OCI-LY1 (cell line): Measurements from ENCODE around the gene TTC28.

Experiments
- EZH2 ChIP-seq: fragments of 200-600 bp; sonication (generic), shearing (Covaris generic); IDR thresholded peaks from 2 replicates; pipeline ENCODE4 v1.8.0; 2017; ENCODE audit warnings: borderline replicate concordance, mixed run types, mild to moderate bottlenecking, antibody characterized with exemption, low read length, moderate library complexity, mixed read lengths
- TF ChIP-seq, protein P1 (sequence below): fragments of 200-600 bp; sonication (generic), shearing (Covaris generic); IDR thresholded peaks from 2 replicates; pipeline ENCODE4 v1.5.1; 2017; ENCODE audit warnings: mild to moderate bottlenecking, antibody characterized with exemption, low read length, moderate library complexity, mixed read lengths

DNA sequence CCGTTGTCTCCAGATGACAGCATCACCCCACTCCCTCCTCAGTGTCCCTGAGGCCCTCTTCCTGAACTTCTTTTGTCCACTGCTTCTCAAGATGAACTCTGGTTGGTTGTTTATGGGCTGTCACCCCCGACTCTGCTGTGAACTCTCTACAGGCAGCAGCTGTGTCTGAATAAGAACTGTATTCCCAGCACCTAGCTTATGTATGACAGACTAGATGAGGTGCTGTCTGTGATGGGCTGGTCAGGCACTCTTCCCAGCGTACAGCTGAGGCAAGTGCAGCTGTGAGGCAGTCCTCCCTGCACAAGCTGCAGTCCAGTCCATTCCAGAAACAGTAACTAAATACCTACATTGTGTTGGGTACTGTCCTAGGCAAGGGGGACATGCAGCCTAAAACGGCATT, 649.2 kb downstream of the TTC28 start:
- TF ChIP-seq, protein P1, sequence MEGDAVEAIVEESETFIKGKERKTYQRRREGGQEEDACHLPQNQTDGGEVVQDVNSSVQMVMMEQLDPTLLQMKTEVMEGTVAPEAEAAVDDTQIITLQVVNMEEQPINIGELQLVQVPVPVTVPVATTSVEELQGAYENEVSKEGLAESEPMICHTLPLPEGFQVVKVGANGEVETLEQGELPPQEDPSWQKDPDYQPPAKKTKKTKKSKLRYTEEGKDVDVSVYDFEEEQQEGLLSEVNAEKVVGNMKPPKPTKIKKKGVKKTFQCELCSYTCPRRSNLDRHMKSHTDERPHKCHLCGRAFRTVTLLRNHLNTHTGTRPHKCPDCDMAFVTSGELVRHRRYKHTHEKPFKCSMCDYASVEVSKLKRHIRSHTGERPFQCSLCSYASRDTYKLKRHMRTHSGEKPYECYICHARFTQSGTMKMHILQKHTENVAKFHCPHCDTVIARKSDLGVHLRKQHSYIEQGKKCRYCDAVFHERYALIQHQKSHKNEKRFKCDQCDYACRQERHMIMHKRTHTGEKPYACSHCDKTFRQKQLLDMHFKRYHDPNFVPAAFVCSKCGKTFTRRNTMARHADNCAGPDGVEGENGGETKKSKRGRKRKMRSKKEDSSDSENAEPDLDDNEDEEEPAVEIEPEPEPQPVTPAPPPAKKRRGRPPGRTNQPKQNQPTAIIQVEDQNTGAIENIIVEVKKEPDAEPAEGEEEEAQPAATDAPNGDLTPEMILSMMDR = no peak
- TF ChIP-seq EZH2 = no peak
